HEK293 (cell line): ENCODE data around the gene SLC17A4.
"Not testable (repeated sequence)": the region's sequence is repeated elsewhere in the genome, so short reads cannot be mapped to it uniquely, and the experiment has no call there.

Experiments used
- CTCF ChIA-PET: fragments of 350-600 bp; formaldehyde crosslinking; extraction: SDS; loops from one replicate; lab custom pipeline; 2021; ENCODE audit warnings: antibody characterized with exemption; lab: Yijun Ruan, JAX
- POLR2A ChIA-PET: fragments of 300-600 bp; formaldehyde crosslinking; extraction: SDS; loops from one replicate; lab custom pipeline; 2020; ENCODE audit warnings: antibody characterized with exemption, inconsistent platforms; lab: Yijun Ruan, JAX
- H3K27ac ChIP-seq: fragments of 200-500 bp; sonication (Bioruptor generic); 2 replicates; pipeline ENCODE4 v1.5.1; 2014; ENCODE audit warnings: low read depth, low read length, control low read depth, inconsistent platforms; ENCODE audit errors: extremely low read depth
- H3K36me3 ChIP-seq, 2 experiments: fragments of 200-500 bp in 1 of 2; sonication (Bioruptor generic) in 1 of 2; 1 replicate in 1 of 2; 2 replicates in 1 of 2; pipeline ENCODE4 v1.5.1; 2014 to 2017; ENCODE audit warnings: inconsistent platforms in 2 of 2, low read length in 2 of 2; ENCODE audit not compliant: control insufficient read depth in 2 of 2, insufficient read depth in 1 of 2
- H3K4me1 ChIP-seq: fragments of 200-500 bp; sonication (Bioruptor generic); 2 replicates; pipeline ENCODE4 v1.5.1; 2014; ENCODE audit warnings: mild to moderate bottlenecking, low read length, inconsistent platforms; ENCODE audit not compliant: control insufficient read depth, insufficient read depth
- H3K4me3 ChIP-seq: 2 replicates; pipeline ENCODE4 v1.5.1; 2011; ENCODE audit warnings: low read depth, mild to moderate bottlenecking, control low read depth, low read length, moderate library complexity
- H3K9me3 ChIP-seq: fragments of 200-500 bp; sonication (Bioruptor generic); 2 replicates; pipeline ENCODE4 v1.5.1; 2014; ENCODE audit warnings: low read depth, low read length, inconsistent platforms; ENCODE audit not compliant: control insufficient read depth, insufficient read depth
- GLI4 ChIP-seq: fragments of 450-650 bp; formaldehyde crosslinking; IDR thresholded peaks from 2 replicates; pipeline ENCODE4 v1.5.1; 2016; ENCODE audit warnings: missing biosample characterization, missing genetic modification characterization
- GLIS1 ChIP-seq: fragments of 450-650 bp; formaldehyde crosslinking; IDR thresholded peaks from 2 replicates; pipeline ENCODE4 v1.5.1; 2016; ENCODE audit warnings: missing biosample characterization, missing genetic modification characterization
- KLF16 ChIP-seq: fragments of 450-650 bp; formaldehyde crosslinking; IDR thresholded peaks from 2 replicates; pipeline ENCODE4 v1.5.1; 2017; ENCODE audit warnings: missing biosample characterization, missing genetic modification characterization
- ZBTB1 ChIP-seq: fragments of 450-650 bp; formaldehyde crosslinking; IDR thresholded peaks from 2 replicates; pipeline ENCODE4 v1.5.1; 2016; ENCODE audit warnings: missing biosample characterization, missing genetic modification characterization
- ZBTB17 ChIP-seq: fragments of 450-650 bp; formaldehyde crosslinking; IDR thresholded peaks from 2 replicates; pipeline ENCODE4 v1.5.1; 2016; ENCODE audit warnings: missing biosample characterization, missing genetic modification characterization
- ZNF138 ChIP-seq: fragments of 450-650 bp; formaldehyde crosslinking; IDR thresholded peaks from 2 replicates; pipeline ENCODE4 v1.5.1; 2016; ENCODE audit warnings: missing biosample characterization, missing genetic modification characterization, borderline replicate concordance
- ZNF266 ChIP-seq: fragments of 450-650 bp; formaldehyde crosslinking; IDR thresholded peaks from 2 replicates; pipeline ENCODE4 v1.5.1; 2016; ENCODE audit warnings: missing biosample characterization, missing genetic modification characterization, low read depth
- ZNF335 ChIP-seq: fragments of 450-650 bp; formaldehyde crosslinking; conservative IDR thresholded peaks from 2 replicates; pipeline ENCODE4 v1.5.1; 2016; ENCODE audit warnings: missing biosample characterization, missing genetic modification characterization
- ZNF391 ChIP-seq: fragments of 450-650 bp; formaldehyde crosslinking; IDR thresholded peaks from 2 replicates; pipeline ENCODE4 v1.5.1; 2016; ENCODE audit warnings: low read depth, missing biosample characterization, missing genetic modification characterization, borderline replicate concordance
- ZNF423 ChIP-seq: fragments of 450-650 bp; formaldehyde crosslinking; IDR thresholded peaks from 2 replicates; pipeline ENCODE4 v1.5.1; 2016; ENCODE audit warnings: missing biosample characterization, missing genetic modification characterization
- ZNF473 ChIP-seq: fragments of 450-650 bp; formaldehyde crosslinking; IDR thresholded peaks from 2 replicates; pipeline ENCODE4 v1.5.1; 2017; ENCODE audit warnings: missing biosample characterization, missing genetic modification characterization
- ZNF514 ChIP-seq: fragments of 450-650 bp; formaldehyde crosslinking; IDR thresholded peaks from 2 replicates; pipeline ENCODE4 v1.5.1; 2016; ENCODE audit warnings: missing biosample characterization, missing genetic modification characterization
- ZNF621 ChIP-seq: fragments of 450-650 bp; formaldehyde crosslinking; IDR thresholded peaks from 2 replicates; pipeline ENCODE4 v1.5.1; 2017; ENCODE audit warnings: missing biosample characterization, missing genetic modification characterization
- ZNF670 ChIP-seq: fragments of 450-650 bp; formaldehyde crosslinking; IDR thresholded peaks from 2 replicates; pipeline ENCODE4 v1.5.1; 2016; ENCODE audit warnings: missing biosample characterization, missing genetic modification characterization, low read depth
- ZNF677 ChIP-seq: fragments of 450-650 bp; IDR thresholded peaks from 2 replicates; pipeline ENCODE4 v1.5.0; 2018; ENCODE audit warnings: missing biosample characterization, mild to moderate bottlenecking, missing genetic modification characterization, moderate library complexity
- TF ChIP-seq, protein P1 (sequence below): fragments of 450-650 bp; formaldehyde crosslinking; IDR thresholded peaks from 2 replicates; pipeline ENCODE4 v1.5.1; 2017; ENCODE audit warnings: missing biosample characterization, missing genetic modification characterization
- TF ChIP-seq, protein P2 (sequence below): fragments of 450-650 bp; formaldehyde crosslinking; optimal IDR thresholded peaks from 2 replicates; pipeline ENCODE3; 2016; ENCODE audit warnings: missing biosample characterization, mild to moderate bottlenecking, missing genetic modification characterization

Gene SLC17A4

GRCh38 chr6:25747477-25747876 is 7.1 kb upstream of the SLC17A4 start:
- Histone ChIP-seq H3K27ac (no peak overlapping the region), H3K4me3 (no peak overlapping the region), H3K9me3 (no peaks in the 10 kb centered on the region), H3K4me1 (no peaks in the 10 kb centered on the region), H3K36me3 (no peaks in the 10 kb centered on the region)
- POLR2A ChIA-PET, result interaction anchor here (1.4 kb wide), 1 partner anchor 273 kb away, joined by 3 read pairs; a partner anchor contains a TSS
- CTCF ChIA-PET, result interaction anchor here (0.7 to 1.8 kb wide), 4 partner anchors 24 to 257 kb away, joined by 3 to 5 read pairs (median 4); no protein-coding TSS in a partner anchor
- no peak for TF ChIP-seq ZBTB1
- no peak for TF ChIP-seq ZBTB17 (tag by site-specific recombination)
- TF ChIP-seq ZNF266 (tag by site-specific recombination), result no peak
- no peak for TF ChIP-seq ZNF514 (tag by site-specific recombination)
- TF ChIP-seq ZNF335, result no peak
- no peak for TF ChIP-seq ZNF423
- TF ChIP-seq, protein P1, sequence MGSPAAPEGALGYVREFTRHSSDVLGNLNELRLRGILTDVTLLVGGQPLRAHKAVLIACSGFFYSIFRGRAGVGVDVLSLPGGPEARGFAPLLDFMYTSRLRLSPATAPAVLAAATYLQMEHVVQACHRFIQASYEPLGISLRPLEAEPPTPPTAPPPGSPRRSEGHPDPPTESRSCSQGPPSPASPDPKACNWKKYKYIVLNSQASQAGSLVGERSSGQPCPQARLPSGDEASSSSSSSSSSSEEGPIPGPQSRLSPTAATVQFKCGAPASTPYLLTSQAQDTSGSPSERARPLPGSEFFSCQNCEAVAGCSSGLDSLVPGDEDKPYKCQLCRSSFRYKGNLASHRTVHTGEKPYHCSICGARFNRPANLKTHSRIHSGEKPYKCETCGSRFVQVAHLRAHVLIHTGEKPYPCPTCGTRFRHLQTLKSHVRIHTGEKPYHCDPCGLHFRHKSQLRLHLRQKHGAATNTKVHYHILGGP (tag by site-specific recombination), result no peak
- TF ChIP-seq ZNF391 (tag by site-specific recombination), result no peak
- TF ChIP-seq ZNF621 (tag by site-specific recombination), result no peak

- H3K36me3 ChIP-seq, result no peaks in the 10 kb centered on the region
- ChIA-PET POLR2A (interaction anchor here (1.4 kb wide), 1 partner anchor 272 kb away, joined by 3 read pairs; a partner anchor contains a TSS), CTCF (interaction anchor here (1.5 to 1.8 kb wide), 2 partner anchors 27 to 40 kb away, joined by 3 to 5 read pairs; no protein-coding TSS in a partner anchor)
- H3K9me3 ChIP-seq, result no peaks in the 10 kb centered on the region
- no peak overlapping the region for H3K27ac ChIP-seq
- TF ChIP-seq GLI4 (tag by site-specific recombination) (no peak), ZNF670 (no peak), ZNF473 (no peak), GLIS1 (no peak), ZNF138 (tag by site-specific recombination) (no peak), ZNF677 (no peak), KLF16 (tag by site-specific recombination) (no peak)
- TF ChIP-seq, protein P2, sequence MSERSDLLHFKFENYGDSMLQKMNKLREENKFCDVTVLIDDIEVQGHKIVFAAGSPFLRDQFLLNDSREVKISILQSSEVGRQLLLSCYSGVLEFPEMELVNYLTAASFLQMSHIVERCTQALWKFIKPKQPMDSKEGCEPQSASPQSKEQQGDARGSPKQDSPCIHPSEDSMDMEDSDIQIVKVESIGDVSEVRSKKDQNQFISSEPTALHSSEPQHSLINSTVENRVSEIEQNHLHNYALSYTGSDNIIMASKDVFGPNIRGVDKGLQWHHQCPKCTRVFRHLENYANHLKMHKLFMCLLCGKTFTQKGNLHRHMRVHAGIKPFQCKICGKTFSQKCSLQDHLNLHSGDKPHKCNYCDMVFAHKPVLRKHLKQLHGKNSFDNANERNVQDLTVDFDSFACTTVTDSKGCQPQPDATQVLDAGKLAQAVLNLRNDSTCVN (tag by site-specific recombination), result no peak
- H3K4me1 ChIP-seq, result no peaks in the 10 kb centered on the region
- H3K4me3 ChIP-seq, result no peak overlapping the region
Observed at GRCh38 chr6:25748049-25748448, 6.5 kb upstream of the SLC17A4 start.

GRCh38 chr6:25748601-25749517 is 5.7 kb upstream of the SLC17A4 start:
- H3K4me1 ChIP-seq, H3K4me3 ChIP-seq, H3K27ac ChIP-seq, POLR2A ChIA-PET, H3K9me3 ChIP-seq, H3K36me3 ChIP-seq: not testable (repeated sequence)
- CTCF ChIA-PET, result interaction anchor here (1.0 to 1.8 kb wide), 3 partner anchors 28 to 254 kb away, joined by 3 to 5 read pairs (median 3); no protein-coding TSS in a partner anchor
